PC-3 (cell line): Measurements from ENCODE around the gene EWSR1. TPM values are rescaled to one million over a fixed set of nuclear protein-coding genes. Genes with fewer than 3 reads are reported as not detected.

Experiments
- ATAC-seq: fragments of 200-7000 bp; cut with Tn5 transposase; 2 replicates; pipeline ENCODE4 v1.9.1; 2020; ENCODE audit warnings: mild to moderate bottlenecking, moderate library complexity
- BruUV-seq: library from RNA; stranded (reverse); fragments of 400-500 nt; replicated peaks from 2 replicates; lab custom pipeline; 2021; lab: Mats Ljungman, UMichigan
- CTCF ChIA-PET: fragments of 300-600 bp; sonication (Branson Sonifier 250); formaldehyde crosslinking; loops from one replicate; lab custom pipeline; 2022; ENCODE audit warnings: antibody characterized with exemption; lab: Charles Lee
- POLR2A ChIA-PET: fragments of 300-600 bp; sonication (Branson Sonifier 250); formaldehyde crosslinking; loops from one replicate; lab custom pipeline; 2022; ENCODE audit warnings: antibody characterized with exemption; ENCODE audit not compliant: unreplicated experiment; lab: Charles Lee
- DNase-seq: peaks from one replicate; pipeline ENCODE4 v3.0.0-alpha.2; 2015
- H2AFZ ChIP-seq: fragments of 300-600 bp; sonication (generic); 2 replicates; pipeline ENCODE4 v1.6.0; 2016; ENCODE audit warnings: antibody characterized with exemption, low read length
- H3F3A ChIP-seq: fragments of 300-600 bp; sonication (generic); one replicate; pipeline ENCODE4 v1.6.0; 2017; ENCODE audit warnings: antibody characterized with exemption, low read length, control low read depth, mild to moderate bottlenecking; ENCODE audit not compliant: unreplicated experiment
- H3K27ac ChIP-seq: fragments of 300-600 bp; sonication (generic); 2 replicates; pipeline ENCODE4 v1.5.1; 2016; ENCODE audit warnings: mild to moderate bottlenecking, low read length
- H3K27me3 ChIP-seq: fragments of 300-600 bp; sonication (generic); 2 replicates; pipeline ENCODE4 v1.6.1; 2016; ENCODE audit warnings: low read length, mixed read lengths
- H3K36me3 ChIP-seq: fragments of 300-600 bp; sonication (generic); 2 replicates; pipeline ENCODE4 v1.6.1; 2016; ENCODE audit warnings: low read depth, mixed run types, low read length, mixed read lengths
- H3K4me1 ChIP-seq: fragments of 300-600 bp; sonication (generic); 2 replicates; pipeline ENCODE4 v1.5.1; 2016; ENCODE audit warnings: low read length; ENCODE audit not compliant: insufficient read depth
- H3K4me2 ChIP-seq: fragments of 300-600 bp; sonication (generic); 2 replicates; pipeline ENCODE4 v1.6.0; 2016; ENCODE audit warnings: low read length
- H3K4me3 ChIP-seq: fragments of 300-600 bp; sonication (generic); 2 replicates; pipeline ENCODE4 v1.5.1; 2016; ENCODE audit warnings: mild to moderate bottlenecking, low read length, mixed read lengths
- H3K79me2 ChIP-seq: fragments of 300-600 bp; sonication (generic); 2 replicates; pipeline ENCODE4 v1.6.1; 2017; ENCODE audit warnings: low read length, mixed read lengths
- H3K9ac ChIP-seq: fragments of 300-600 bp; sonication (generic); 2 replicates; pipeline ENCODE4 v1.6.0; 2016; ENCODE audit warnings: mild to moderate bottlenecking, low read length
- H3K9me2 ChIP-seq: fragments of 300-600 bp; sonication (generic); replicated peaks from 2 replicates; pipeline ENCODE4 v1.6.1; 2016; ENCODE audit warnings: mixed run types, low read length, mixed read lengths
- H3K9me3 ChIP-seq: fragments of 300-600 bp; sonication (generic); 2 replicates; pipeline ENCODE4 v1.6.1; 2016; ENCODE audit warnings: low read length, mixed read lengths
- H4K20me1 ChIP-seq: fragments of 300-600 bp; sonication (generic); 2 replicates; pipeline ENCODE4 v1.6.1; 2016; ENCODE audit warnings: low read length, mixed read lengths
- EZH2 ChIP-seq: fragments of 300-600 bp; sonication (generic); IDR thresholded peaks from one replicate; pipeline ENCODE4 v1.6.1; 2017; ENCODE audit warnings: antibody characterized with exemption, mild to moderate bottlenecking, low read length; ENCODE audit not compliant: unreplicated experiment
- EZH2phosphoT487 ChIP-seq: fragments of 300-600 bp; sonication (generic); IDR thresholded peaks from 2 replicates; pipeline ENCODE4 v1.6.1; 2018; ENCODE audit warnings: mild to moderate bottlenecking, antibody characterized with exemption, low read length, borderline replicate concordance
- intact Hi-C: fragments of 100-400 bp; cut with micrococcal nuclease; formaldehyde crosslinking; loops from 2 replicates; pipeline ENCODE4 v1.9.0; 2023
- total RNA-seq: library from RNA; depleted of rRNA; stranded (reverse); fragments of >200 nt; gene quantifications from 2 replicates; pipeline ENCODE4 v1.2.3, GENCODE V29; 2014
- TF ChIP-seq, protein P1 (sequence below): fragments of 300-600 bp; sonication (generic); conservative IDR thresholded peaks from 2 replicates; pipeline ENCODE4 v1.5.1; 2017; ENCODE audit warnings: antibody characterized with exemption, low read depth, mild to moderate bottlenecking, low read length

The EWSR1 gene
- total RNA-seq, 1 experiment from 2014 or later: 288 TPM

DNA sequence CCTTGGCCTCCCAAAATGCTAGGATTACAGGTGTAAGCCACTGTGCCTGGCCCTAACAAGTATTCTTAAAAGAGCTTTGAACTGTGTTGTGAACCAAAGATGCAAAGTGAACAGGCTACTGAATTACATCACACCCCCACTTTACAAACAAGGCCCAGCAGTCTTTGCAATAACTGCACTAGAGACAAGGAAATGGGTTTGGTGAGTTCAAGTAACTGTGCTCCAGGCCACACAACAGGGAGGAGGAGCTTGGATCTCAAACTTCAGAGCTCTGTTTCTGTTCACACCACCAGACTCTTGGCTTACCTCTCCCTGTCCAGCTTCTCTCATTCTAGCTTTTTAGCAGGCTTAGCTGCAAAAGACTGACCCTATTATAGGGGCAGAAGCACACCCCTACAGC lies 77.9 kb downstream of the EWSR1 start:
- peaks cover 49% of the 10 kb centered on the region for H3K36me3 ChIP-seq
- no peak overlapping the region for H2AFZ ChIP-seq
- no peaks in the 10 kb centered on the region for H3K9me3 ChIP-seq
- H3K4me2 ChIP-seq: no peak overlapping the region
- BruUV-seq: no TSS peak
- DNase-seq: no peak
- no peaks in the 10 kb centered on the region for H4K20me1 ChIP-seq
- peaks cover 7% of the 10 kb centered on the region for H3F3A ChIP-seq
- H3K9me2 ChIP-seq: no peaks in the 10 kb centered on the region
- TF ChIP-seq EZH2: no peak
- H3K27me3 ChIP-seq: no peaks in the 10 kb centered on the region
- ChIA-PET CTCF (no interaction called here), POLR2A (interaction anchor here (0.7 kb wide), 1 partner anchor 26 kb away, joined by 3 read pairs; no protein-coding TSS in a partner anchor)
- H3K27ac ChIP-seq: no peak overlapping the region
- H3K79me2 ChIP-seq: no peaks in the 10 kb centered on the region
- intact Hi-C loops: loop anchor here (5.0 kb wide), 1 partner anchor 39 kb away; the partner anchor contains the start of gene GAS2L1
- no peak for ATAC-seq
- H3K4me3 ChIP-seq: no peak overlapping the region
- H3K4me1 ChIP-seq: peaks cover 35% of the 10 kb centered on the region
- H3K9ac ChIP-seq: no peak overlapping the region

DNA sequence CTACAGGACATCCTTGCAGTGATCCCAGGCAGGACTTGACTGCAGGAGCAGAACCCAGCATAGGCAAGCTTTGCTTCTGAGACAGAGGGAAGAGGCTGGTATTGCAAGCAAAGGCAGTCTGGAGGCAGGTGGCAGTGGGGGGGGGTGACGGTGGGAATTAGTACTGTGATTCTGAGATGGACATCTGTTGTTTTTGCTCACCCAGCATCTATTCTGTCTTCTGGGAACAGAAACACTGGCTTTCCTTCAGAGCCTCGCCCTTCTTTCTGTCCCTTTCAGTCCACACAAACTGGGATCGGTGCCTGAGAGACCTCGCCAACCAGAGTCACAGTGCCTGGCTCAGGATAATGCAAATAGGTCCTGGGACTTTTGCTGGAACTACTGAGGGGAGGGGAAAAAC lies 78.6 kb downstream of the EWSR1 start:
- Histone ChIP-seq H3K4me2 (no peak overlapping the region), H3K27me3 (no peaks in the 10 kb centered on the region), H3K9me2 (no peaks in the 10 kb centered on the region), H3F3A (peaks cover 7% of the 10 kb centered on the region), H3K4me3 (no peak overlapping the region), H3K27ac (no peak overlapping the region), H2AFZ (no peak overlapping the region), H3K4me1 (peaks cover 35% of the 10 kb centered on the region), H3K79me2 (no peaks in the 10 kb centered on the region), H3K9me3 (no peaks in the 10 kb centered on the region), H4K20me1 (no peaks in the 10 kb centered on the region), H3K9ac (no peak overlapping the region), H3K36me3 (peaks cover 45% of the 10 kb centered on the region)
- DNase-seq (no peak), ATAC-seq (no peak)
- intact Hi-C loops: loop anchor here (5.0 kb wide), 1 partner anchor 39 kb away; the partner anchor contains the start of gene GAS2L1
- no TSS peak for BruUV-seq
- ChIA-PET POLR2A (no interaction called here), CTCF (no interaction called here)
- TF ChIP-seq EZH2phosphoT487 (no peak), EZH2 (no peak)
- TF ChIP-seq, protein P1, sequence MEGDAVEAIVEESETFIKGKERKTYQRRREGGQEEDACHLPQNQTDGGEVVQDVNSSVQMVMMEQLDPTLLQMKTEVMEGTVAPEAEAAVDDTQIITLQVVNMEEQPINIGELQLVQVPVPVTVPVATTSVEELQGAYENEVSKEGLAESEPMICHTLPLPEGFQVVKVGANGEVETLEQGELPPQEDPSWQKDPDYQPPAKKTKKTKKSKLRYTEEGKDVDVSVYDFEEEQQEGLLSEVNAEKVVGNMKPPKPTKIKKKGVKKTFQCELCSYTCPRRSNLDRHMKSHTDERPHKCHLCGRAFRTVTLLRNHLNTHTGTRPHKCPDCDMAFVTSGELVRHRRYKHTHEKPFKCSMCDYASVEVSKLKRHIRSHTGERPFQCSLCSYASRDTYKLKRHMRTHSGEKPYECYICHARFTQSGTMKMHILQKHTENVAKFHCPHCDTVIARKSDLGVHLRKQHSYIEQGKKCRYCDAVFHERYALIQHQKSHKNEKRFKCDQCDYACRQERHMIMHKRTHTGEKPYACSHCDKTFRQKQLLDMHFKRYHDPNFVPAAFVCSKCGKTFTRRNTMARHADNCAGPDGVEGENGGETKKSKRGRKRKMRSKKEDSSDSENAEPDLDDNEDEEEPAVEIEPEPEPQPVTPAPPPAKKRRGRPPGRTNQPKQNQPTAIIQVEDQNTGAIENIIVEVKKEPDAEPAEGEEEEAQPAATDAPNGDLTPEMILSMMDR: no peak

DNA sequence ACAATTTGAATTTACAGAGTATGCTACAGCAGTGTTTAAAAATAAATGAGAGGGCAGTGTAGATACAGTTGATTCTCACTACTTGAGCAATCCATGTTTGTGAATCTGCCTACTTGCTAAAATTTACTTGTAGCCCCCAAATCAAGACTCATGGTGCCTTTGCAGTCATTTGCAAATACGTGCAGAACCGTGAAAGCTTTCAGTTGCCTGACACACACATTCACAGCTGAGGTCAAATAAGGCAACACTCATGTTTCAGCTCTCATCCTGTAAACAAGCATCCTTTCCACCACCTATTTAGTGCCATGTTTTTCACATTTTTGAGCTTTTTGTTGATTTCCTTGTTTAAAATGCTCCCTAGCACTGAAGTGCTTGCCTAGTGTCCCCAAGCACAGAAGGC lies 80.0 kb downstream of the EWSR1 start:
- no peak for TF ChIP-seq EZH2phosphoT487
- TF ChIP-seq EZH2: no peak
- TF ChIP-seq, protein P1: no peak
- peaks cover 7% of the 10 kb centered on the region for H3F3A ChIP-seq
- no peaks in the 10 kb centered on the region for H4K20me1 ChIP-seq
- POLR2A ChIA-PET: no interaction called here
- no peak overlapping the region for H3K4me2 ChIP-seq
- H3K27ac ChIP-seq: no peak overlapping the region; the same call in 1 of the 2 replicates
- no TSS peak for BruUV-seq
- no peaks in the 10 kb centered on the region for H3K9me3 ChIP-seq
- no peak overlapping the region for H2AFZ ChIP-seq
- intact Hi-C loops: loop anchor here (5.0 kb wide), 1 partner anchor 41 kb away; the partner anchor contains the start of gene GAS2L1
- H3K4me3 ChIP-seq: no peak overlapping the region
- no peak overlapping the region for H3K9ac ChIP-seq
- ATAC-seq (no peak), DNase-seq (no peak)
- H3K27me3 ChIP-seq: no peaks in the 10 kb centered on the region
- H3K4me1 ChIP-seq: peaks cover 30% of the 10 kb centered on the region
- peaks cover 33% of the 10 kb centered on the region for H3K36me3 ChIP-seq
- H3K9me2 ChIP-seq: no peaks in the 10 kb centered on the region
- no peaks in the 10 kb centered on the region for H3K79me2 ChIP-seq
- CTCF ChIA-PET: no interaction called here
